OCI-LY1 (cell line): ENCODE measurements around the gene BCO2.

ENCODE experiments used
- CTCF ChIP-seq: fragments of 200-600 bp; sonication (generic), shearing (Covaris generic); IDR thresholded peaks from 2 replicates; pipeline ENCODE4 v1.5.1; 2017; ENCODE audit warnings: mild to moderate bottlenecking, antibody characterized with exemption, low read length, moderate library complexity, mixed read lengths
- EZH2 ChIP-seq: fragments of 200-600 bp; sonication (generic), shearing (Covaris generic); IDR thresholded peaks from 2 replicates; pipeline ENCODE4 v1.8.0; 2017; ENCODE audit warnings: borderline replicate concordance, mixed run types, mild to moderate bottlenecking, antibody characterized with exemption, low read length, moderate library complexity, mixed read lengths

GRCh38 chr11:112150517-112150916, 24.8 kb upstream of the BCO2 start:
- no peak for TF ChIP-seq CTCF
- no peak for TF ChIP-seq EZH2
